HEK293 (cell line): ENCODE data around the gene RBM20.

Source experiments
- CTCF ChIA-PET: fragments of 350-600 bp; formaldehyde crosslinking; extraction: SDS; loops from one replicate; lab custom pipeline; 2021; ENCODE audit warnings: antibody characterized with exemption; lab: Yijun Ruan, JAX
- POLR2A ChIA-PET: fragments of 300-600 bp; formaldehyde crosslinking; extraction: SDS; loops from one replicate; lab custom pipeline; 2020; ENCODE audit warnings: antibody characterized with exemption, inconsistent platforms; lab: Yijun Ruan, JAX
- H3K27ac ChIP-seq: fragments of 200-500 bp; sonication (Bioruptor generic); 2 replicates; pipeline ENCODE4 v1.5.1; 2014; ENCODE audit warnings: low read depth, low read length, control low read depth, inconsistent platforms; ENCODE audit errors: extremely low read depth
- H3K36me3 ChIP-seq, 2 experiments: fragments of 200-500 bp in 1 of 2; sonication (Bioruptor generic) in 1 of 2; 1 replicate in 1 of 2; 2 replicates in 1 of 2; pipeline ENCODE4 v1.5.1; 2014 to 2017; ENCODE audit warnings: inconsistent platforms in 2 of 2, low read length in 2 of 2; ENCODE audit not compliant: control insufficient read depth in 2 of 2, insufficient read depth in 1 of 2
- H3K4me1 ChIP-seq: fragments of 200-500 bp; sonication (Bioruptor generic); 2 replicates; pipeline ENCODE4 v1.5.1; 2014; ENCODE audit warnings: mild to moderate bottlenecking, low read length, inconsistent platforms; ENCODE audit not compliant: control insufficient read depth, insufficient read depth
- H3K4me3 ChIP-seq: 2 replicates; pipeline ENCODE4 v1.5.1; 2011; ENCODE audit warnings: low read depth, mild to moderate bottlenecking, control low read depth, low read length, moderate library complexity
- H3K9me3 ChIP-seq: fragments of 200-500 bp; sonication (Bioruptor generic); 2 replicates; pipeline ENCODE4 v1.5.1; 2014; ENCODE audit warnings: low read depth, low read length, inconsistent platforms; ENCODE audit not compliant: control insufficient read depth, insufficient read depth
- BCL11B ChIP-seq: fragments of 450-650 bp; formaldehyde crosslinking; IDR thresholded peaks from 2 replicates; pipeline ENCODE4 v1.5.1; 2016; ENCODE audit warnings: low read depth, missing biosample characterization, missing genetic modification characterization
- EGR2 ChIP-seq: fragments of 450-650 bp; formaldehyde crosslinking; IDR thresholded peaks from 2 replicates; pipeline ENCODE4 v1.5.1; 2016; ENCODE audit warnings: low read depth, missing biosample characterization, missing genetic modification characterization
- GFI1B ChIP-seq: fragments of 450-650 bp; formaldehyde crosslinking; IDR thresholded peaks from 2 replicates; pipeline ENCODE4 v1.5.1; 2016; ENCODE audit warnings: missing biosample characterization, missing genetic modification characterization
- HOXD13 ChIP-seq: sonication (generic); formaldehyde crosslinking; IDR thresholded peaks from 2 replicates; pipeline ENCODE4 v1.8.0; 2022; ENCODE audit warnings: missing genetic modification reagents, borderline replicate concordance
- ZBTB8A ChIP-seq: fragments of 450-650 bp; formaldehyde crosslinking; IDR thresholded peaks from 2 replicates; pipeline ENCODE4 v1.5.1; 2016; ENCODE audit warnings: missing biosample characterization, missing genetic modification characterization
- ZFHX2 ChIP-seq: fragments of 450-650 bp; formaldehyde crosslinking; conservative IDR thresholded peaks from 2 replicates; pipeline ENCODE4 v1.5.1; 2016; ENCODE audit warnings: missing biosample characterization, missing genetic modification characterization
- ZNF24 ChIP-seq: fragments of 450-650 bp; formaldehyde crosslinking; IDR thresholded peaks from 2 replicates; pipeline ENCODE4 v1.5.1; 2016; ENCODE audit warnings: missing biosample characterization, missing genetic modification characterization
- ZNF404 ChIP-seq: fragments of 450-650 bp; formaldehyde crosslinking; IDR thresholded peaks from 2 replicates; pipeline ENCODE4 v1.5.1; 2017; ENCODE audit warnings: missing biosample characterization, missing genetic modification characterization
- ZNF518A ChIP-seq: fragments of 450-650 bp; formaldehyde crosslinking; conservative IDR thresholded peaks from 2 replicates; pipeline ENCODE4 v1.5.1; 2016; ENCODE audit warnings: low read depth, missing biosample characterization, missing genetic modification characterization
- ZNF544 ChIP-seq: fragments of 450-650 bp; formaldehyde crosslinking; IDR thresholded peaks from 2 replicates; pipeline ENCODE4 v1.5.0; 2017; ENCODE audit warnings: missing biosample characterization, missing genetic modification characterization
- ZNF555 ChIP-seq: fragments of 450-650 bp; formaldehyde crosslinking; conservative IDR thresholded peaks from 2 replicates; pipeline ENCODE4 v1.5.1; 2017; ENCODE audit warnings: missing biosample characterization, mild to moderate bottlenecking, missing genetic modification characterization, inconsistent platforms
- ZNF626 ChIP-seq: fragments of 450-650 bp; sonication (Bioruptor Pico); formaldehyde crosslinking; IDR thresholded peaks from 2 replicates; pipeline ENCODE4 v1.5.1; 2018; ENCODE audit warnings: missing biosample characterization, missing genetic modification characterization, inconsistent platforms
- ZNF660 ChIP-seq: fragments of 450-650 bp; IDR thresholded peaks from 2 replicates; pipeline ENCODE4 v1.5.1; 2018; ENCODE audit warnings: missing biosample characterization, mild to moderate bottlenecking, missing genetic modification characterization
- ZNF677 ChIP-seq: fragments of 450-650 bp; IDR thresholded peaks from 2 replicates; pipeline ENCODE4 v1.5.0; 2018; ENCODE audit warnings: missing biosample characterization, mild to moderate bottlenecking, missing genetic modification characterization, moderate library complexity
- ZNF701 ChIP-seq: fragments of 450-650 bp; formaldehyde crosslinking; IDR thresholded peaks from 2 replicates; pipeline ENCODE4 v1.5.1; 2016; ENCODE audit warnings: missing biosample characterization, missing genetic modification characterization
- ZNF707 ChIP-seq: fragments of 450-650 bp; formaldehyde crosslinking; IDR thresholded peaks from 2 replicates; pipeline ENCODE4 v1.5.1; 2016; ENCODE audit warnings: missing biosample characterization, missing genetic modification characterization
- TF ChIP-seq, protein P1 (sequence below): fragments of 450-650 bp; formaldehyde crosslinking; optimal IDR thresholded peaks from 2 replicates; pipeline ENCODE3; 2016; ENCODE audit warnings: missing biosample characterization, mild to moderate bottlenecking, missing genetic modification characterization
- TF ChIP-seq, protein P2 (sequence below): fragments of 450-650 bp; formaldehyde crosslinking; IDR thresholded peaks from 2 replicates; pipeline ENCODE4 v1.5.1; 2016; ENCODE audit warnings: missing biosample characterization, missing genetic modification characterization
- TF ChIP-seq, protein P3 (sequence below): fragments of 450-650 bp; formaldehyde crosslinking; IDR thresholded peaks from 2 replicates; pipeline ENCODE4 v1.5.1; 2016; ENCODE audit warnings: missing biosample characterization, missing genetic modification characterization

The RBM20 gene

GRCh38 chr10:110694820-110695538, 50.8 kb downstream of the RBM20 start (continued):
- no peak for TF ChIP-seq ZNF518A (tag by site-specific recombination)
- TF ChIP-seq, protein P1, sequence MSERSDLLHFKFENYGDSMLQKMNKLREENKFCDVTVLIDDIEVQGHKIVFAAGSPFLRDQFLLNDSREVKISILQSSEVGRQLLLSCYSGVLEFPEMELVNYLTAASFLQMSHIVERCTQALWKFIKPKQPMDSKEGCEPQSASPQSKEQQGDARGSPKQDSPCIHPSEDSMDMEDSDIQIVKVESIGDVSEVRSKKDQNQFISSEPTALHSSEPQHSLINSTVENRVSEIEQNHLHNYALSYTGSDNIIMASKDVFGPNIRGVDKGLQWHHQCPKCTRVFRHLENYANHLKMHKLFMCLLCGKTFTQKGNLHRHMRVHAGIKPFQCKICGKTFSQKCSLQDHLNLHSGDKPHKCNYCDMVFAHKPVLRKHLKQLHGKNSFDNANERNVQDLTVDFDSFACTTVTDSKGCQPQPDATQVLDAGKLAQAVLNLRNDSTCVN: no peak
- no peak for TF ChIP-seq ZNF701 (tag by site-specific recombination)
- TF ChIP-seq, all 188 proteins: peak for 3

GRCh38 chr10:110695539-110695886, 51.4 kb downstream of the RBM20 start:
- POLR2A ChIA-PET: no interaction called here
- H3K9me3 ChIP-seq: no peaks in the 10 kb centered on the region
- no peaks in the 10 kb centered on the region; a peak in 1 of 3 replicates for H3K36me3 ChIP-seq
- CTCF ChIA-PET: no interaction called here
- TF ChIP-seq, protein P2, sequence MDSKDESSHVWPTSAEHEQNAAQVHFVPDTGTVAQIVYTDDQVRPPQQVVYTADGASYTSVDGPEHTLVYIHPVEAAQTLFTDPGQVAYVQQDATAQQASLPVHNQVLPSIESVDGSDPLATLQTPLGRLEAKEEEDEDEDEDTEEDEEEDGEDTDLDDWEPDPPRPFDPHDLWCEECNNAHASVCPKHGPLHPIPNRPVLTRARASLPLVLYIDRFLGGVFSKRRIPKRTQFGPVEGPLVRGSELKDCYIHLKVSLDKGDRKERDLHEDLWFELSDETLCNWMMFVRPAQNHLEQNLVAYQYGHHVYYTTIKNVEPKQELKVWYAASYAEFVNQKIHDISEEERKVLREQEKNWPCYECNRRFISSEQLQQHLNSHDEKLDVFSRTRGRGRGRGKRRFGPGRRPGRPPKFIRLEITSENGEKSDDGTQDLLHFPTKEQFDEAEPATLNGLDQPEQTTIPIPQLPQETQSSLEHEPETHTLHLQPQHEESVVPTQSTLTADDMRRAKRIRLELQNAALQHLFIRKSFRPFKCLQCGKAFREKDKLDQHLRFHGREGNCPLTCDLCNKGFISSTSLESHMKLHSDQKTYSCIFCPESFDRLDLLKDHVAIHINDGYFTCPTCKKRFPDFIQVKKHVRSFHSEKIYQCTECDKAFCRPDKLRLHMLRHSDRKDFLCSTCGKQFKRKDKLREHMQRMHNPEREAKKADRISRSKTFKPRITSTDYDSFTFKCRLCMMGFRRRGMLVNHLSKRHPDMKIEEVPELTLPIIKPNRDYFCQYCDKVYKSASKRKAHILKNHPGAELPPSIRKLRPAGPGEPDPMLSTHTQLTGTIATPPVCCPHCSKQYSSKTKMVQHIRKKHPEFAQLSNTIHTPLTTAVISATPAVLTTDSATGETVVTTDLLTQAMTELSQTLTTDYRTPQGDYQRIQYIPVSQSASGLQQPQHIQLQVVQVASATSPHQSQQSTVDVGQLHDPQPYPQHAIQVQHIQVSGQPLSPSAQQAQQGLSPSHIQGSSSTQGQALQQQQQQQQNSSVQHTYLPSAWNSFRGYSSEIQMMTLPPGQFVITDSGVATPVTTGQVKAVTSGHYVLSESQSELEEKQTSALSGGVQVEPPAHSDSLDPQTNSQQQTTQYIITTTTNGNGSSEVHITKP: no peak
- no peak for TF ChIP-seq ZNF404 (tag by site-specific recombination)
- TF ChIP-seq, protein P3, sequence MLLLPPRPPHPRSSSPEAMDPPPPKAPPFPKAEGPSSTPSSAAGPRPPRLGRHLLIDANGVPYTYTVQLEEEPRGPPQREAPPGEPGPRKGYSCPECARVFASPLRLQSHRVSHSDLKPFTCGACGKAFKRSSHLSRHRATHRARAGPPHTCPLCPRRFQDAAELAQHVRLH (tag by site-specific recombination): no peak
- no peak overlapping the region for H3K27ac ChIP-seq
- H3K4me3 ChIP-seq: no peak overlapping the region
- peaks cover 7% of the 10 kb centered on the region for H3K4me1 ChIP-seq

DNA sequence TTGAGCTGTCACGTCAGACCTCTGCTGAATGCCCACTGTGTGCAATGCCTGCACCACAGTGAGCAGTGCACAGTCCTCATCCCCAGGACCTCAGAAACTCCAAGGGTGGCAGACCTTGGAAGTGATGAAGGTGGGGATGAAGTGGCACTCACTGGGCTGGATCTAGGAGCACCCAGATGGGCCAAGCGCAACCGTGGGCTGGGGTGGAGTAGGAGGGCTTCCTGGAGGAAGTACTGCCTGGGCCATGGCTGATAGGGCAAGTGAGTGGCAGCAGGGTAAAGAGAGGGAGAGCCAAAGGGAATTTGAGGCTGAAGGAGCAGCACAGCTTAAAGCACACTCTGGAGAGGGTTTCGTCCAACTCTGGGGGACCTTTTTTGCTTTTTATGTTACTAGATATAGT, 52.3 kb downstream of the RBM20 start:
- Histone ChIP-seq H3K4me1 (peaks cover 7% of the 10 kb centered on the region), H3K27ac (no peak overlapping the region), H3K36me3 (no peaks in the 10 kb centered on the region; a peak in 1 of 3 replicates), H3K4me3 (no peak overlapping the region), H3K9me3 (no peaks in the 10 kb centered on the region)
- POLR2A ChIA-PET: interaction anchor here (1.0 kb wide), 1 partner anchor 9 kb away, joined by 5 read pairs; no protein-coding TSS in a partner anchor
- CTCF ChIA-PET: interaction anchor here (1.7 kb wide), 1 partner anchor 9 kb away, joined by 5 read pairs; no protein-coding TSS in a partner anchor
- no peak for TF ChIP-seq ZNF24 (tag by site-specific recombination)
- TF ChIP-seq ZNF626 (tag by site-specific recombination): no peak
- TF ChIP-seq ZNF677 (tag by site-specific recombination): no peak
- TF ChIP-seq BCL11B (tag by site-specific recombination): no peak
- TF ChIP-seq GFI1B: no peak
- TF ChIP-seq ZFHX2 (tag by site-specific recombination): peak; percentile 32; the same call in 1 of the 2 replicates
- TF ChIP-seq ZBTB8A (tag by site-specific recombination): no peak
- no peak for TF ChIP-seq HOXD13 (CRISPR knock-in tag)
- no peak for TF ChIP-seq ZNF555 (tag by site-specific recombination)
- peak; percentile 27; the same call in 1 of the 2 replicates for TF ChIP-seq EGR2 (tag by site-specific recombination)
- TF ChIP-seq ZNF544: no peak
- no peak for TF ChIP-seq ZNF660 (tag by site-specific recombination)
- no peak for TF ChIP-seq ZNF707 (tag by site-specific recombination)
